ENCODE results near the gene SBNO2. TPM values are rescaled to one million over a fixed set of nuclear protein-coding genes. Genes with fewer than 3 reads are reported as not detected.
A peak's percentile ranks its signal among the peaks of the same experiment; 100 is the strongest.

Gene SBNO2
- total and polyA plus RNA-seq, 9 of the 15 experiments (the other 6 are each of a cell fraction or from before 2014, with no cell fraction given): 0.01 to 46.2 (median 6.7) TPM

DNA sequence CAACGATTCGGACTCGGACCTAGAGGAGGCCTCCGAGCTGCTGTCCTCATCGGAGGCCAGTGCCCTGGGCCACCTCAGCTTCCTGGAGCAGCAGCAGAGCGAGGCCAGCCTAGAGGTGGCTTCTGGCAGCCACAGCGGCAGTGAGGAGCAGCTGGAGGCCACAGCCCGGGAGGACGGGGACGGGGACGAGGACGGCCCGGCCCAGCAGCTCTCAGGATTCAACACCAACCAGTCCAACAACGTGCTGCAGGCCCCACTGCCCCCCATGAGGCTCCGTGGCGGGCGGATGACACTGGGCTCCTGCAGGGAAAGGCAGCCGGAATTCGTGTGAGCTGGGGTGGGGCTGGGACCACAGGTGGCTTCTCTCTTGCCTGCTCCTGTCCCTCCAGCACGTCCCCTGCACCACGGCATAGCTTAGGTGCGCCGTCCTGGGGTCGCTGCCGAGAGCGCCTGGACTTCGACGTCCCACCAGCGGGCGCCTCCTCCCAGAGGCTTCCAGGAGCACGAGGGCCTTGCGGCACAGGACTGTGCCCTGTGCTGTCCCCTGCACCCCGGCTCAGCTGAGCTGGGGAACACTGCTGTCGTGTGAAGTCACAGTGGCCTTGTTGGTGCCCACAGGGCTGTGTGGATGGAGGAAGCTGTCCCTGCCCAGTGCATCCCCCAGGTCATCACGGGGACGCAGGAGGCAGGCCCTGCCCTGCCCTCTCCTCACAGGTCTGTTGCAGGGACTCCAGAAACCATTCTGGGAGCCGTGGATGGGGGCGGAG, 88.2 kb downstream of the SBNO2 start:
- H3K27ac ChIP-seq (ENCODE audit: extremely low read depth, low read depth, low read length): no peak overlapping the region
- H3K4me1 ChIP-seq (replicated peaks in 1 of 2; ENCODE audit: control insufficient read depth in 2 of 2, insufficient read depth in 2 of 2, low read length in 2 of 2): peaks cover 6 to 76% of the 10 kb centered on the region in 2 experiments
- TF ChIP-seq KDM4B (IDR thresholded peaks at IDR 0.05; ENCODE audit: borderline replicate concordance in 2 of 2, low read depth in 1 of 2) (no peak), KLF10 (CRISPR knock-in tag; IDR thresholded peaks at IDR 0.05) (no peak), RBFOX2 (IDR thresholded peaks at IDR 0.05; ENCODE audit: low read depth, low read length) (peak; percentile 61), SUPT5H (IDR thresholded peaks at IDR 0.05) (peak; percentile 65), POLR2G (IDR thresholded peaks at IDR 0.05; ENCODE audit: low read depth, low read length) (peak; percentile 80), POLR2AphosphoS2 (IDR thresholded peaks at IDR 0.05; ENCODE audit: low read length) (peak; percentile 86; the same call in 1 of the 2 replicates), PTBP1 (IDR thresholded peaks at IDR 0.05; ENCODE audit: low read depth, low read length) (0 out of 2 replicates have a peak, but pooled peaks have one; percentile 59), NONO (IDR thresholded peaks at IDR 0.05; ENCODE audit: low read depth in 2 of 2, low read length in 1 of 2) (0 out of 4 replicates have a peak, but pooled peaks of 1 of the 2 experiments have one; percentile 21), FIP1L1 (IDR thresholded peaks at IDR 0.05; ENCODE audit: low read depth, low read length, poor library complexity, severe bottlenecking) (peak; percentile 85), ZNF165 (CRISPR knock-in tag; IDR thresholded peaks at IDR 0.05; ENCODE audit: borderline replicate concordance) (no peak), ZNF124 (CRISPR knock-in tag; IDR thresholded peaks at IDR 0.05) (no peak), SRSF3 (IDR thresholded peaks at IDR 0.05; ENCODE audit: insufficient read depth, low read length) (no peak), POLR2A (conservative IDR thresholded peaks at IDR 0.05) (peak; percentile 56), SAFB (IDR thresholded peaks at IDR 0.05; ENCODE audit: borderline replicate concordance, low read depth, low read length) (no peak), MYNN (IDR thresholded peaks at IDR 0.05) (peak; percentile 70), MYNN (CRISPR knock-in tag; IDR thresholded peaks at IDR 0.05) (no peak)
- TF ChIP-seq, protein P1, sequence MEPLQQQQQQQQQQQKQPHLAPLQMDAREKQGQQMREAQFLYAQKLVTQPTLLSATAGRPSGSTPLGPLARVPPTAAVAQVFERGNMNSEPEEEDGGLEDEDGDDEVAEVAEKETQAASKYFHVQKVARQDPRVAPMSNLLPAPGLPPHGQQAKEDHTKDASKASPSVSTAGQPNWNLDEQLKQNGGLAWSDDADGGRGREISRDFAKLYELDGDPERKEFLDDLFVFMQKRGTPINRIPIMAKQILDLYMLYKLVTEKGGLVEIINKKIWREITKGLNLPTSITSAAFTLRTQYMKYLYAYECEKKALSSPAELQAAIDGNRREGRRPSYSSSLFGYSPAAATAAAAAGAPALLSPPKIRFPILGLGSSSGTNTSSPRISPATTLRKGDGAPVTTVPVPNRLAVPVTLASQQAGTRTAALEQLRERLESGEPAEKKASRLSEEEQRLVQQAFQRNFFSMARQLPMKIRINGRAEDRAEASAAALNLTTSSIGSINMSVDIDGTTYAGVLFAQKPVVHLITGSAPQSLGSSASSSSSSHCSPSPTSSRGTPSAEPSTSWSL (CRISPR knock-in tag; IDR thresholded peaks at IDR 0.05; ENCODE audit: borderline replicate concordance): no peak
- TF ChIP-seq, protein P2, sequence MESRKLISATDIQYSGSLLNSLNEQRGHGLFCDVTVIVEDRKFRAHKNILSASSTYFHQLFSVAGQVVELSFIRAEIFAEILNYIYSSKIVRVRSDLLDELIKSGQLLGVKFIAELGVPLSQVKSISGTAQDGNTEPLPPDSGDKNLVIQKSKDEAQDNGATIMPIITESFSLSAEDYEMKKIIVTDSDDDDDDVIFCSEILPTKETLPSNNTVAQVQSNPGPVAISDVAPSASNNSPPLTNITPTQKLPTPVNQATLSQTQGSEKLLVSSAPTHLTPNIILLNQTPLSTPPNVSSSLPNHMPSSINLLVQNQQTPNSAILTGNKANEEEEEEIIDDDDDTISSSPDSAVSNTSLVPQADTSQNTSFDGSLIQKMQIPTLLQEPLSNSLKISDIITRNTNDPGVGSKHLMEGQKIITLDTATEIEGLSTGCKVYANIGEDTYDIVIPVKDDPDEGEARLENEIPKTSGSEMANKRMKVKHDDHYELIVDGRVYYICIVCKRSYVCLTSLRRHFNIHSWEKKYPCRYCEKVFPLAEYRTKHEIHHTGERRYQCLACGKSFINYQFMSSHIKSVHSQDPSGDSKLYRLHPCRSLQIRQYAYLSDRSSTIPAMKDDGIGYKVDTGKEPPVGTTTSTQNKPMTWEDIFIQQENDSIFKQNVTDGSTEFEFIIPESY (CRISPR knock-in tag; IDR thresholded peaks at IDR 0.05): peak; percentile 57; the same call in 1 of the 2 replicates
- TF ChIP-seq, protein P3, sequence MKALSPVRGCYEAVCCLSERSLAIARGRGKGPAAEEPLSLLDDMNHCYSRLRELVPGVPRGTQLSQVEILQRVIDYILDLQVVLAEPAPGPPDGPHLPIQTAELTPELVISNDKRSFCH (CRISPR knock-in tag; IDR thresholded peaks at IDR 0.05): no peak
- TF ChIP-seq, protein P3 (tag; IDR thresholded peaks at IDR 0.05): no peak

More for the DNA sequence above, 88.2 kb downstream of the SBNO2 start:
- WGBS (ENCODE audit: insufficient coverage, low coverage, missing lambda C conversion rate): 72% methylated on average over 23 of the region's 38 CpGs
- no peaks in the 10 kb centered on the region for H3K79me2 ChIP-seq (ENCODE audit: control insufficient read depth, insufficient read depth, low read length)
- H3K4me2 ChIP-seq (ENCODE audit: insufficient read depth, low read length): no peak overlapping the region
- DNase-seq (ENCODE audit: extremely low read depth in 1 of 4, low spot score in 3 of 4) (no peak), FAIRE-seq (no peak), ATAC-seq (no peak)
- ChIA-PET CTCF (ENCODE audit: low intra/inter-chr PET ratio) (no interaction called here), POLR2A (interaction anchor here (1.4 to 5.3 kb wide), 4 partner anchors 9 to 44 kb away, joined by 4 to 45 read pairs (median 8); partner anchors contain the start of genes GPX4 and POLR2E)
- H3K9me3 ChIP-seq (replicated peaks; ENCODE audit: control insufficient read depth, insufficient read depth, low read depth, low read length): no peaks in the 10 kb centered on the region
- no peak overlapping the region for H3K4me3 ChIP-seq
- no peak overlapping the region for H2AFZ ChIP-seq (ENCODE audit: low read depth, low read length)
- H3K9ac ChIP-seq (ENCODE audit: insufficient read depth in 1 of 2, low read depth in 2 of 2, low read length in 2 of 2): peak overlapping the region in 1 of 2 experiments; percentile 31; a peak in 2 of 4 replicates
- H4K20me1 ChIP-seq (replicated peaks; ENCODE audit: control insufficient read depth, insufficient read depth, low read length): no peaks in the 10 kb centered on the region
- peaks cover 3% of the 10 kb centered on the region for H3K9me1 ChIP-seq (ENCODE audit: control insufficient read depth, insufficient read depth, low read length)
- no peaks in the 10 kb centered on the region for H3K27me3 ChIP-seq (ENCODE audit: control insufficient read depth in 2 of 2, insufficient read depth in 2 of 2, low read length in 2 of 2)
- in situ Hi-C loops (cut with MboI) (no loop called here), intact Hi-C loops (cut with micrococcal nuclease) (no loop called here)
- H3K36me3 ChIP-seq (ENCODE audit: control insufficient read depth, insufficient read depth, low read length): peaks cover 60% of the 10 kb centered on the region; the same call in 2 of the 3 replicates
- BruUV-seq (replicated peaks): no TSS peak
